ENCODE results near the gene SEPTIN14. TPM values are rescaled to one million over a fixed set of nuclear protein-coding genes. Genes with fewer than 3 reads are reported as not detected.

The SEPTIN14 gene
- total RNA-seq, 1 donor from 2014 or later: not detected

Other genes with a start within 250 kb of the SEPTIN14 start
- 9.6 and 10.0 TPM in 2 replicates for gene ZNF713, start 24.7 kb upstream of the SEPTIN14 start, total RNA-seq
- gene MRPS17, start 89.1 kb upstream of the SEPTIN14 start, total RNA-seq: 20.3 and 22.5 TPM in 2 replicates
- gene NIPSNAP2, start 101.8 kb upstream of the SEPTIN14 start, total RNA-seq: 51.2 and 54.3 TPM in 2 replicates
- gene PSPH, start 188.7 kb upstream of the SEPTIN14 start, total RNA-seq: 42.5 and 43.9 TPM in 2 replicates
- gene CCT6A, start 189.0 kb upstream of the SEPTIN14 start, total RNA-seq: 221 and 229 TPM in 2 replicates
- gene SUMF2, start 201.5 kb upstream of the SEPTIN14 start, total RNA-seq: 82.1 and 85.9 TPM in 2 replicates
- gene PHKG1, start 230.2 kb upstream of the SEPTIN14 start, total RNA-seq: 1.1 and 1.7 TPM in 2 replicates
- gene CHCHD2, start 243.7 kb upstream of the SEPTIN14 start, total RNA-seq: 318 and 330 TPM in 2 replicates

All from neural crest cell (in vitro differentiated cells).